SU-DHL-6 (cell line): ENCODE measurements around the gene ALK.

Experiments used
- EZH2phosphoT487 ChIP-seq: fragments of 200-600 bp; sonication (generic), shearing (Covaris generic); conservative IDR thresholded peaks from 2 replicates; pipeline ENCODE4 v1.6.1; 2018; ENCODE audit warnings: mild to moderate bottlenecking, antibody characterized with exemption, low read length, moderate library complexity, mixed read lengths
- TF ChIP-seq, protein P1 (sequence below): fragments of 200-600 bp; sonication (generic); IDR thresholded peaks from one replicate; pipeline ENCODE4 v1.5.1; 2017; ENCODE audit warnings: antibody characterized with exemption, mild to moderate bottlenecking, low read length, moderate library complexity; ENCODE audit not compliant: insufficient read depth, poor library complexity, severe bottlenecking

- TF ChIP-seq, protein P1, sequence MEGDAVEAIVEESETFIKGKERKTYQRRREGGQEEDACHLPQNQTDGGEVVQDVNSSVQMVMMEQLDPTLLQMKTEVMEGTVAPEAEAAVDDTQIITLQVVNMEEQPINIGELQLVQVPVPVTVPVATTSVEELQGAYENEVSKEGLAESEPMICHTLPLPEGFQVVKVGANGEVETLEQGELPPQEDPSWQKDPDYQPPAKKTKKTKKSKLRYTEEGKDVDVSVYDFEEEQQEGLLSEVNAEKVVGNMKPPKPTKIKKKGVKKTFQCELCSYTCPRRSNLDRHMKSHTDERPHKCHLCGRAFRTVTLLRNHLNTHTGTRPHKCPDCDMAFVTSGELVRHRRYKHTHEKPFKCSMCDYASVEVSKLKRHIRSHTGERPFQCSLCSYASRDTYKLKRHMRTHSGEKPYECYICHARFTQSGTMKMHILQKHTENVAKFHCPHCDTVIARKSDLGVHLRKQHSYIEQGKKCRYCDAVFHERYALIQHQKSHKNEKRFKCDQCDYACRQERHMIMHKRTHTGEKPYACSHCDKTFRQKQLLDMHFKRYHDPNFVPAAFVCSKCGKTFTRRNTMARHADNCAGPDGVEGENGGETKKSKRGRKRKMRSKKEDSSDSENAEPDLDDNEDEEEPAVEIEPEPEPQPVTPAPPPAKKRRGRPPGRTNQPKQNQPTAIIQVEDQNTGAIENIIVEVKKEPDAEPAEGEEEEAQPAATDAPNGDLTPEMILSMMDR, result no peak
- no peak for TF ChIP-seq EZH2phosphoT487
Observed at GRCh38 chr2:29159125-29159524, 762.3 kb downstream of the ALK start.
